Activated CD8-positive, alpha-beta memory T cell treated with anti-CD3 and anti-CD28 coated beads, Interleukin-2, amount 50 U/mL, for 1 hour (primary cell): ENCODE results near the gene TUBA8.
"Not testable (repeated sequence)": the region's sequence is repeated elsewhere in the genome, so short reads cannot be mapped to it uniquely, and the experiment has no call there.

ENCODE experiments used
- DNase-seq: peaks from one replicate; pipeline ENCODE4 v3.0.0-alpha.2; 2020; ENCODE audit errors: extremely low read depth

TUBA8 gene

GRCh38 chr22:18110194-18110953 lies at the start of gene TUBA8:
TUBA8 (plus strand) TSS chr22:18110809; CDS start chr22:18110866, 57 bp downstream.
- no peak for DNase-seq

GRCh38 chr22:18062421-18062820 lies 48.2 kb upstream of the TUBA8 start:
- DNase-seq: no peak

- DNase-seq: no peak
These were observed 47.3 kb upstream of the TUBA8 start for GRCh38 chr22:18063306-18063705.

- not testable (repeated sequence) for DNase-seq
These were observed 46.9 kb upstream of the TUBA8 start for GRCh38 chr22:18063715-18064114.

GRCh38 chr22:18064636-18065035 lies 46.0 kb upstream of the TUBA8 start:
- no peak for DNase-seq

- DNase-seq: no peak
These were observed 45.4 kb upstream of the TUBA8 start for GRCh38 chr22:18065256-18065655.

- DNase-seq: no peak
These were observed 44.3 kb upstream of the TUBA8 start for GRCh38 chr22:18066181-18066859.

- DNase-seq: no peak
These were observed 43.5 kb upstream of the TUBA8 start for GRCh38 chr22:18067121-18067520.

- no peak for DNase-seq
These were observed 42.9 kb upstream of the TUBA8 start for GRCh38 chr22:18067548-18068341.

- no peak for DNase-seq
These were observed 42.1 kb upstream of the TUBA8 start for GRCh38 chr22:18068381-18068988.

- no peak for DNase-seq
These were observed 41.6 kb upstream of the TUBA8 start for GRCh38 chr22:18069041-18069440.

- DNase-seq: no peak
These were observed 40.6 kb upstream of the TUBA8 start for GRCh38 chr22:18070041-18070440.

GRCh38 chr22:18070556-18071306 lies 39.9 kb upstream of the TUBA8 start:
- no peak for DNase-seq

GRCh38 chr22:18071307-18071967 lies 39.2 kb upstream of the TUBA8 start:
- DNase-seq: not testable (repeated sequence)

- no peak for DNase-seq
These were observed 38.7 kb upstream of the TUBA8 start for GRCh38 chr22:18071968-18072310.

- no peak for DNase-seq
These were observed 37.1 kb upstream of the TUBA8 start for GRCh38 chr22:18073467-18073866.

GRCh38 chr22:18073927-18074326 lies 36.7 kb upstream of the TUBA8 start:
- DNase-seq: not testable (repeated sequence)

- DNase-seq: no peak
These were observed 35.4 kb upstream of the TUBA8 start for GRCh38 chr22:18075101-18075719.

GRCh38 chr22:18075720-18076497 lies 34.7 kb upstream of the TUBA8 start:
- DNase-seq: no peak
